Measurements from ENCODE around the gene SLC25A25.

The SLC25A25 gene

DNA sequence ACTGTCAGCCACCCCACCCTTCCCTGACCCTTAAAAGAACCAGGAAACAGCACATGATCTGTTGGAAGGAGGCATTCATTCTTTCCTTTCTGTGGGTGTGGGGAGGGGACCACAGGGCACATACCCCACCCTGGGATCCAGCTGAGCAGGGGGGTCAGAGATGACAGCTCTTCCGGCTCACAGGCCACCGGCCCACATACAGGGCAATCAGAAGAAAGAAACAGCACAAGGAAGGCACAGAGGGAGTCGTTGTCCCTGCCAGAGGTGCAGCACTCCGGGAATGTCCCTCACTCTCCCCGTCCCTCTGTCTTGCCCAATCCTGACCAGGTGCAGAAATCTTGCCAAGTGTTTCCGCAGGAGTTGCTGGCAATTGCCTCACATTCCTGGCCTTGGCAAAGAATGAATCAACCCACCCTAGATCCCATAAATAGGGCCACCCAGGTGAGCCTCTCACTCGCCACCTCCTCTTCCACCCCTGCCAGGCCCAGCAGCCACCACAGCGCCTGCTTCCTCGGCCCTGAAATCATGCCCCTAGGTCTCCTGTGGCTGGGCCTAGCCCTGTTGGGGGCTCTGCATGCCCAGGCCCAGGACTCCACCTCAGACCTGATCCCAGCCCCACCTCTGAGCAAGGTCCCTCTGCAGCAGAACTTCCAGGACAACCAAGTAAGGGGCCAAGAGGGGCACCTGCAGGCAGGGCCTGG is 81.1 kb downstream of the SLC25A25 start, which contains the start of gene LCN2:
Gene LCN2 (plus strand): TSS at position 453 of the 701 bp plus-strand sequence. CDS start 73 bp downstream, at position 526.
- DNase-seq, result no peak

DNA sequence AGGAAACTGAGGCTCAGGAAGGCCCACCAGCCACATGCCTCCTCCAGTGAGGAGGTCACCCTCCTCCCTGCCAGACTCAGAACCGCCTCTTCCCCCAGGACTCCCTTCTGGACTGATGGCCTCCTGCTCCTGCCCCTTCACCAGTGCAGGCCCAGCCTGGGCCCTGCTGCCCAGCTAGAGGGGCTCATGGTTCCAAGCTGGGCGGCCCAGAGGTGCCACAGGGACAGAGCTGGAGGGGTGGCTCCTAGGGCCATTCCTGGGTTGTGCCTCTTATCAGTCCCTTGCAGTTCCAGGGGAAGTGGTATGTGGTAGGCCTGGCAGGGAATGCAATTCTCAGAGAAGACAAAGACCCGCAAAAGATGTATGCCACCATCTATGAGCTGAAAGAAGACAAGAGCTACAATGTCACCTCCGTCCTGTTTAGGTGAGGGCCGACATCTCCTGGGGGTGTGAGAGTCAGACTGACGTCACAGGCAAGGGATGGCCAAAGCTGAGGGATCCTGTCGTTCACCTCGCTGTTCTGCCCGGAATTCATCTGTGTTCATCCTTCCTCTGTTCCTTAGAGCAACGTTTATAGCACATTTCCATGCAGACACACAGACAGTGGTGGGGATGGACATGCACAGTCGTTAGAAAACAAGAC is 82.0 kb downstream of the SLC25A25 start:
- no peak for DNase-seq

DNA sequence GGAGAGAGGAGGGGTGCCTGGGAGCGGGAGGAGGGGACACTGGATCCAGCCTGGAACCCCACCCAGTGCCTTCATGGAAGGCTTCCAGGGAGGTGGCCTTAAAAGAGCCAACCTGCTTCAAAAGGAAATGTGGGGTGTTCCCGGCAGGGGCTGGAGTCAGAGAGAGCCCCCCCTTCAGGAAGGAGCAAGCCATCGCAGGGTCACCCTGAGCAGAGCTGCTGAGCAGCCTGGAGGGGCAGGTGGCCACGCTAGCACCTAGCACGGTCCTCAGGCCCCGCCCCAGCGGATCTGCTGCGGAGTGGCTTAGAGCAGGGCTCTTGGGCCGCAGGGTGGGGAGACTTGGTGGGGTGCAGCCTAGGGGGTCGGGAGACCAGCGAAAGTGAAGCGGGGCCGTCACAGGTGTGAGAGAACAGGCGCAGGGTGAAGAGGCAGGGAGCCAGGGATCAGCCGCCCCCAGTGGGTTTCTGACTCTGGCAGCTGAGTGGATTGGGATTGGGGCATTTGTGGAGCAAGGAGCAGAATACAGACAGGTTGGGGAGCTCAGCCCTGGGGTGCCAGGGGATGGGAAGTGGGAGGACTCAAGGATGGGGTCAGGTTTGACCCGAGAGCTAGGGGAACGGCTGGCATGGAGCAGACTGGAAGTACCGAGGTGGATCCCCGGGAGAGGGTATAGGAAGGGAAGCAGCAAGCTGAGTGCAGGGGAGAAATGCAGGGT is 82.7 kb downstream of the SLC25A25 start:
- no peak for DNase-seq

DNA sequence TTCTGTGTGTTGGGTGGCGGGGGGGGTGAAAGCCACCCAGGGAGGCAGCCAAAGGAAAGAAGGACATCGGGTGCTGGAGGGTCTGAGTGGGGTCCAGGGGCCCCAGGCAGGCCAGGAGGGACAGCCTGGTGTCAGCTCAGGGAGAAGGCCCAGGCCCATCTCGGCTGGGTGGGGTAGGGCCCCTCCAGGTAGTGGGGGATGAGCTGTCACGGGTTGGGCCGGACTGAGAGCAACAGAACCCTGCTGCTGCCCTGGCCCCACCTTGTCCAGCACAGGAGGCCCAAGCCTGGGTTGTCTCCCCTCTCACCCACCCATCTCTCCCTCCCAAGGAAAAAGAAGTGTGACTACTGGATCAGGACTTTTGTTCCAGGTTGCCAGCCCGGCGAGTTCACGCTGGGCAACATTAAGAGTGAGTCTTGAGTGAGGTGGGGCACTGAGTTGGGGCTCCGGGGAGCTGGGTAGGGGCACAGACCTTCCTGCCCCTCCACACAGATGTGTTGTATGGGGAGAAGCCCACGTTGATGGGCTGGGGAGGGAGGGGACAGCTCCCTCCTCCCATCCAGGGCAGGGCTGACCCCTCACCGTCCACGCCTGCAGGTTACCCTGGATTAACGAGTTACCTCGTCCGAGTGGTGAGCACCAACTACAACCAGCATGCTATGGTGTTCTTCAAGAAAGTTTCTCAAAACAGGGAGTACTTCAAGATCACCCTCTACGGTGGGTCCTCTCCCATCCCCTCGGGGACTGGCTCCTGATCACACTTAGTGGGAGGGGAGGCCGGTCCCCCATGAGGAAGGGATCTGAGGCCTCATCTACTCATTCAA is 83.5 kb downstream of the SLC25A25 start:
- no peak for DNase-seq

DNA sequence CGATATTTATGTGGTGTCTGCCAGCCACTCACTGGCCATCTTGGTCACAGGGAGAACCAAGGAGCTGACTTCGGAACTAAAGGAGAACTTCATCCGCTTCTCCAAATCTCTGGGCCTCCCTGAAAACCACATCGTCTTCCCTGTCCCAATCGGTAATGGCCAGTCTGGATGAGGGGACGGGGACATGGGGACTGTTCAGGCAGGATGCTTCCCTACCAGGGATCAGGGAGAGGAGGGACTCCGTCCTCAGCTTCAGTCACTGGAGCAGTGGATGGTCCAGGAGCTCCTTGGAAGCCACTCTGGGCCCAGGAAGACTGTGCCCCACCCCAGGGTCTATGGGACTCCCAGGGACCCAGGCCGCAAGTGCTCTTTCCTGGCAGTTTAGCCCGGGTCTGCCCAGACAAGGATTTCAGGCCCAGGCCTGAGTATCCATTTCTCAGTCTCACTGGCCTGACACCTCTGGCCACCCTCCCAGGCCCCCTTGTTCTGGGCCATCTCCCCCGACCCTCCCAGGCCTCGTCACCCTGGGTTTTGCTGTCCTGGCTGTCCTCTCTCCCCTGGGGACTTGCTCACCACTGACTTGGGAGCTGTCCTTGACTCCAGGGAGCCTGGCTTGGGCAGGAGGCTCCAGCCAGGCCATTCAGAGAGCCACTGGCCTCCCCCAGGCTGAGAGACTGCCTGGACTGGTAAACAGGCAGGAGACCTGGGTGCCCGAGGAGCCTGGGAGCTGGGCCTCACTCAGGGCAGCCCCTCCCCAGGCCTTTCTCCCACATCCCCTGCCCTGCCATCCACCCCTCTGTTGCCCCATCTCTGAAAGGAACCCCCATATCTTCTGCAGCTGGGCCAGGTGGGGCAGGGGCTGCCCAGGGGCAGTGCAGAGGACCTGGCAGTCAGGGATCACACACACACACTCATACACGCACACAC is 84.4 kb downstream of the SLC25A25 start:
- DNase-seq, result no peak

DNA sequence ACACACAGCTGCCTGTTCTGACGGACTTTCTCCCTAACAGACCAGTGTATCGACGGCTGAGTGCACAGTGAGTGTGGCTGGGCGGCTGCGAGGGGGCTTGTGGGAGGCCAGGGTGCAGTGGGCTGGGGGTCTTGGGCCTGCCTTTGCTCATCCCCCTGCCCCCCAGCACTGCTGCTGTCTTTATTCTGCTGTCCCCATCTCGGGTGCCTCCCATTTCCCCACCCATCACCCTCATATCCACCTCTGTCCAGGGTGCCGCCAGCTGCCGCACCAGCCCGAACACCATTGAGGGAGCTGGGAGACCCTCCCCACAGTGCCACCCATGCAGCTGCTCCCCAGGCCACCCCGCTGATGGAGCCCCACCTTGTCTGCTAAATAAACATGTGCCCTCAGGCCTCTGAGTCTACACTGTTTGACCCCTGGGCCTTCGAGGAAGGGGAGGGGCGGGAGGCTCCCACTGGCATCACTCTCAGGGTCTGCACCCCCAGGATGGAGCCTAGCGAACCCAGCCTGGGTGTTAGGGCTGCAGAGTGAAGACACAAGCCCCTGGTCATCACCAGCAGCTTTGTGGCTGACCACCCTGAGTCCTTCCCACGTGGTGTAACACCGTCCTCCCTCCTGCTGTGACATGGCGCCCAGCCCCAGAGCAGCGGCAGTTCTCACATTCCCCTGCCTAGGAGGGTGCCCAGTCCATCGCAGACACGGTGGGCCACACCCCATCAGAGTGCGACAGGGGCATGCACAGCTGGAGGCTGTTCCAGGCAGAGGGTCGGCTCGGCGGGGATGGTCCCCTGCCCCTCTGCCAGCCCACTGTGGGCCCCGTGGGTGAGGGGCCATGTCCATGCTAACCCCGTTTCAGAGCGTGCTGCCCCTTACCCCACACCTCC is 85.3 kb downstream of the SLC25A25 start:
- no peak for DNase-seq

DNA sequence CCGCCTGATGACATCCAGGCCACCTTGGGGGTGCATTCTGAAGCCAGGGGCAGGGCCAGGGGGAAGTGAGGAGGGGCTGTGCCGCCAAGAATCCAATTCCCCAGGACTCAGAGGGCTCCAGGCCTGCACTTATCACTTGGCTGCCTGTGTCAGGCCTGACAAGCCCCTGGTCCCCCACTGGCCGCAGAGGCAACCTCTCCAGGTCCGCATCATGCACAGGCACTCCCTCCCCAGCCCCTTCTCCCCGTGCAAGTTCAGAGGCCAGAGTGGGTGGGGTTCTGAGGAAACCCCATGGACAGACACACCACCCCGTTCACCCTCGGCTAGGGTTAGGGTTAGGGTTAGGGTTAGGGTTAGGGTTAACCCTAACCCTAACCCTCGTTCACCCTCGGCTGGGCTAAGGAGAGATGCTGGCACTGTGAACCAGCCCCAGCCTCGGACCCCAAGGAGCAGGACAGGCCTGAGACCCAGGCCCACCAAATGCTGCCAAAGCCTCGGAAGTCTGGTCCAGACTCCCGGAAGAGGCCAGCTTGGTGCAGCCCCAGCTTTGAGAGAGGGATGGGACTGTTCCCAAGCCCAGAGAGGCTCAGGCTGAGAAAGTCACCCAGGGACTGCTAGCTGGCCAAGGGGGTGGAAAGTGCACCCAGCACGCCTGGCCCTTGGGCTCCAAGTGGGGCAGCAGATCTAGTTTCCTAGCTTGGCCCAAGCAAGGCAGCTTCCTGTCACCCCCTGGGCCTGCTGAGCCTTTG is 86.1 kb downstream of the SLC25A25 start:
- DNase-seq, result no peak

DNA sequence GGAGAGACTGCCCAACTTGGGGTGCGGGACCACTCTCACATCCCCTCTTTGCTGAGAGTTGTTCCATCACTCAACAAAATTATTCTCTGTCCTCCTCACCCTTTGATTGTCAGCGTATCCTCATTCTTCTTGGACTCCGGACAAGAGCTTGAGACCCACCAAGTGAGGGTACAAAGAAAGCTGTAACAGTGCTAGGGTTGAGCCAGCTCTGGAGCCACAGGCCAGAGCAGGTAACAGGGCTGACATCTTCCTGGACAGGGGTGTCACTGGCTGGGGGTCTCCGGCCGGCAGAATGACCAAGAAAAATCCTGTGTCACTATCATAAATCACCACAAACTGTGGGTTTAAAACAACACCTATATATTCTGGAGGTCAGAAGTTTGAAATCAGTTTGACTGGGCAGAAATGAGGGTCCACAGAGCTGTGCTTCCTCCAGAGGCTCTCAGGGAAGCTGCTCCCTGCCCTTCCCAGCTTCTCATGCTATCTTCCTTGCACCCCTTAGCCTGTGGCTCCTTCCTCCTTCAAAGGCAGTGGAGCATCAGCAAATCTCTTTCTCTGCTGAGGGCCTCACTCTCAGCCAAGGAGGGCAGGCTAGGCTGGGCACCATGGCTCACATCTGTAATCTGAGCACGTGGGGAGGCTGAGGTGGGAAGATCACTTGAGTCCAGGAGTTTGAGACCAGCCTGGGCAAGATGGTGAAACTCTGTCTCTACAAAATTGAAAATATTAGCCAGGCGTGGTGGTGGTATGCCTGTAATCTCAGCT is 87.9 kb downstream of the SLC25A25 start:
- no peak for DNase-seq

Measured in hippocampal formation (tissue), 2 donors.